KMS-11 (cell line): Measurements from ENCODE around the gene MEX3A.

Experiments used
- H2AFZ ChIP-seq: fragments of 200-600 bp; sonication (generic); 2 replicates; pipeline ENCODE4 v1.6.1; 2016; ENCODE audit warnings: antibody characterized with exemption, mixed run types, low read depth
- H3K27ac ChIP-seq: fragments of 200-600 bp; sonication (generic); 2 replicates; pipeline ENCODE4 v1.6.1; 2016; ENCODE audit warnings: mild to moderate bottlenecking, mixed run types
- H3K27me3 ChIP-seq: fragments of 200-600 bp; sonication (generic); 2 replicates; pipeline ENCODE4 v1.6.1; 2017; ENCODE audit warnings: mild to moderate bottlenecking, low read depth, mixed run types, moderate library complexity; ENCODE audit not compliant: insufficient read depth
- H3K36me3 ChIP-seq: fragments of 200-600 bp; sonication (generic); 2 replicates; pipeline ENCODE4 v1.6.1; 2017; ENCODE audit warnings: mild to moderate bottlenecking, mixed run types; ENCODE audit not compliant: insufficient read depth
- H3K4me1 ChIP-seq: fragments of 200-600 bp; sonication (generic); 2 replicates; pipeline ENCODE4 v1.6.1; 2016; ENCODE audit warnings: mild to moderate bottlenecking, low read depth, mixed run types; ENCODE audit not compliant: poor library complexity, severe bottlenecking
- H3K4me2 ChIP-seq: fragments of 200-600 bp; sonication (generic); 2 replicates; pipeline ENCODE4 v1.7.0; 2016; ENCODE audit warnings: mild to moderate bottlenecking, mixed run types
- H3K4me3 ChIP-seq: fragments of 200-600 bp; sonication (generic); IDR thresholded peaks from 2 replicates; pipeline ENCODE4 v1.6.1; 2017; ENCODE audit warnings: low read depth, low read length, mixed read lengths; ENCODE audit not compliant: insufficient read depth
- H3K79me2 ChIP-seq: fragments of 200-600 bp; sonication (generic); 2 replicates; pipeline ENCODE4 v1.6.1; 2016; ENCODE audit warnings: low read depth, mixed run types; ENCODE audit not compliant: insufficient read depth
- H3K9ac ChIP-seq: fragments of 200-600 bp; sonication (generic); 2 replicates; pipeline ENCODE4 v1.6.1; 2016; ENCODE audit warnings: mild to moderate bottlenecking, mixed run types
- H4K20me1 ChIP-seq: fragments of 200-600 bp; sonication (generic); 2 replicates; pipeline ENCODE4 v1.6.1; 2016; ENCODE audit warnings: mild to moderate bottlenecking, mixed run types; ENCODE audit not compliant: insufficient read depth
- TF ChIP-seq, protein P1 (sequence below): fragments of 200-600 bp; sonication (generic); conservative IDR thresholded peaks from 2 replicates; pipeline ENCODE4 v1.6.1; 2017; ENCODE audit warnings: low read depth, mild to moderate bottlenecking, antibody characterized with exemption, low read length, moderate library complexity, mixed read lengths

MEX3A gene

DNA sequence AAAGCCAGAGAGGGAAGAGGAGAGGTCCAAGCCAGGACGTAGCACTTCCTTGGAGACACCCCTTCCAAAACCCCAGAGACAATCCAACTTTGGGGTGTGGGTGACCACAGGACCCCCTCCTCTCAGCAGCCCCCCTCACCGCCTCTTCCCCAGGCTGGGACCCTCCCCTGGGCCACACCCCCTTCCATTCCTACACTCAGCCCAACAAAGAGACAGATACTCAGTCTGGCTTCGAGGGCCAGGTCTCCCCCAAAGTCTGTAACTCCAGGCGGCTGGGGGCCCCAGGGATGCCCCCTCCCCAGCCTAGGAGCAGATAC is 1.4 kb downstream of the MEX3A start:
- Histone ChIP-seq H3K79me2 (no peaks in the 10 kb centered on the region), H3K4me1 (peaks cover 15% of the 10 kb centered on the region), H3K4me3 (no peak overlapping the region), H3K27ac (no peak overlapping the region), H2AFZ (no peak overlapping the region), H3K9ac (no peak overlapping the region), H3K27me3 (peaks cover 20% of the 10 kb centered on the region), H3K36me3 (no peaks in the 10 kb centered on the region), H4K20me1 (no peaks in the 10 kb centered on the region), H3K4me2 (no peak overlapping the region)
- TF ChIP-seq, protein P1, sequence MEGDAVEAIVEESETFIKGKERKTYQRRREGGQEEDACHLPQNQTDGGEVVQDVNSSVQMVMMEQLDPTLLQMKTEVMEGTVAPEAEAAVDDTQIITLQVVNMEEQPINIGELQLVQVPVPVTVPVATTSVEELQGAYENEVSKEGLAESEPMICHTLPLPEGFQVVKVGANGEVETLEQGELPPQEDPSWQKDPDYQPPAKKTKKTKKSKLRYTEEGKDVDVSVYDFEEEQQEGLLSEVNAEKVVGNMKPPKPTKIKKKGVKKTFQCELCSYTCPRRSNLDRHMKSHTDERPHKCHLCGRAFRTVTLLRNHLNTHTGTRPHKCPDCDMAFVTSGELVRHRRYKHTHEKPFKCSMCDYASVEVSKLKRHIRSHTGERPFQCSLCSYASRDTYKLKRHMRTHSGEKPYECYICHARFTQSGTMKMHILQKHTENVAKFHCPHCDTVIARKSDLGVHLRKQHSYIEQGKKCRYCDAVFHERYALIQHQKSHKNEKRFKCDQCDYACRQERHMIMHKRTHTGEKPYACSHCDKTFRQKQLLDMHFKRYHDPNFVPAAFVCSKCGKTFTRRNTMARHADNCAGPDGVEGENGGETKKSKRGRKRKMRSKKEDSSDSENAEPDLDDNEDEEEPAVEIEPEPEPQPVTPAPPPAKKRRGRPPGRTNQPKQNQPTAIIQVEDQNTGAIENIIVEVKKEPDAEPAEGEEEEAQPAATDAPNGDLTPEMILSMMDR: no peak

DNA sequence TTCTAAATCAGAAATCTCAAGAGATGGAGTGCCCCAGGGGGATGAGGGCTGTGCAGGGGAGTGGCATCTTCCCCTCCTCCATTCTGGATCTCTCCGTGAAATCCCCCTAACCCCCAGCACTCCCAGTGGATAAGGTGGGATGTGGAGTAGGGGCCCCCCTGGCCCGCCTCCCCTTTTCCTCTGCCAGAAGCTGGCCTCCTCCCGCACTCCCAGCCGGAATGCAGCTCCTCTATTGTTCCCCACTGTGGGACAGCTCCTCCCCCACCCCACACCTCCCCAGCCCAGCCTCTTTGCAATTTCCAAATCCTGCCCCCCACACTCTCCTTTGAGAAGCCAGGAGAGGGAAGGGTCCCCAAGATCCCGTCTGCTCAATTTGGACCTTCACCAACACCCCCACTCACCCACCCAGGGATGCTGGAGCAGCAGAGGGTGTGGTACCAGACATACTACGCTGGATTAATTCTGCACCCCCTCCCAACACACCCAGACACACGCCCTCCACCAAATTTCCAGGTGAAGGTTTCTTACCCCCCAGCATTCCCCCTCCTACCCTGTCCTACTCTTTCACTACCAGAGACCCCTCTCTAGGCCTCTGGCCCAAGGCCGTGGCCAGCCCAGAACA is 1.9 kb downstream of the MEX3A start:
- TF ChIP-seq, protein P1: no peak
- Histone ChIP-seq H3K27ac (no peak overlapping the region), H2AFZ (no peak overlapping the region), H3K27me3 (peaks cover 20% of the 10 kb centered on the region), H3K9ac (no peak overlapping the region), H3K79me2 (no peaks in the 10 kb centered on the region), H3K4me2 (no peak overlapping the region), H4K20me1 (no peaks in the 10 kb centered on the region), H3K4me3 (no peak overlapping the region), H3K4me1 (peaks cover 14% of the 10 kb centered on the region), H3K36me3 (no peaks in the 10 kb centered on the region)

DNA sequence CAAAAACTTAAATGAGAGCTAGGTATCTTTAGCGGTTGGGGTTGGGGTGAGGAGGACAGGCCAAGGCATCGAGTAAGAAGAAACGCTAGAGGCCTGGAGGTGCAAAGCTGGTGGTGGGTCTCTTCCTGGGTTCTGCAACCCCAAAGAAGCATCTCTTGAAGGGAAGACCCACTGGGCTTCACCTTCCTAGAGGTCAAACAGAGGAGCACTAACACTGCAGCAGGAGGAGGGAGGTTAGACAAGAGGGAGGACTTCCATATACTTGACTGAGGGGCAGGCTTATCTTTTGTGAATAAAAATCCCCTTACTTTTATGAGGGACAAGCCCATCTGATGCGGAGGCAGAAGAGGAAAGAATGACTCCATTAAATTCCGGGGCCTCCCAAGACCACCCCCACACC is 2.5 kb downstream of the MEX3A start:
- no peak overlapping the region for H3K9ac ChIP-seq
- no peaks in the 10 kb centered on the region for H3K79me2 ChIP-seq
- no peaks in the 10 kb centered on the region for H3K36me3 ChIP-seq
- peaks cover 20% of the 10 kb centered on the region for H3K27me3 ChIP-seq
- H3K4me2 ChIP-seq: no peak overlapping the region
- H2AFZ ChIP-seq: no peak overlapping the region
- H3K27ac ChIP-seq: no peak overlapping the region
- H4K20me1 ChIP-seq: no peaks in the 10 kb centered on the region
- TF ChIP-seq, protein P1: no peak
- H3K4me3 ChIP-seq: no peak overlapping the region
- peaks cover 14% of the 10 kb centered on the region for H3K4me1 ChIP-seq

DNA sequence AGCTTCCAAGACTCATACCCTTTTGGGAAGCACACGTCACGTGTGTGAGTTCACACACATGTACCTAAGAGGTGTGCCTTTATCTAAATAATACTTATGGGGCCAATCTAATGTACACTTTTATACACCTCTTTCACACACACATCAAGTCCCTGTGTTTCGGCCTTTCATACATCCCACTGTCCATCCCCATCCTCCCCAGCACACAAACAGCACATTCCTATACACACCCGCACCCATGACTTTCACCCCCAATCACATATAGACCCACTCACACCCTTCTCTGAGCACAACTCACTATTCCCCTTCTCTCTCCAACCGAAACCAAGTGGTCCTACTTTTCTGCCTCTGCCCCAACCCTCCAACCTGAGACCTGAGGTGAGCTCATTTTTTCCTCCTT is 3.5 kb downstream of the MEX3A start:
- Histone ChIP-seq H4K20me1 (no peaks in the 10 kb centered on the region), H3K4me1 (peaks cover 8% of the 10 kb centered on the region), H2AFZ (no peak overlapping the region), H3K79me2 (no peaks in the 10 kb centered on the region), H3K9ac (no peak overlapping the region), H3K27me3 (peaks cover 10% of the 10 kb centered on the region), H3K27ac (no peak overlapping the region), H3K4me3 (no peak overlapping the region), H3K36me3 (no peaks in the 10 kb centered on the region), H3K4me2 (no peak overlapping the region)
- TF ChIP-seq, protein P1: no peak
